ENCODE measurements around the gene FRMD3.

GRCh38 chr9:83313781-83314180 is 224.4 kb downstream of the FRMD3 start:
- TF ChIP-seq, protein P1, sequence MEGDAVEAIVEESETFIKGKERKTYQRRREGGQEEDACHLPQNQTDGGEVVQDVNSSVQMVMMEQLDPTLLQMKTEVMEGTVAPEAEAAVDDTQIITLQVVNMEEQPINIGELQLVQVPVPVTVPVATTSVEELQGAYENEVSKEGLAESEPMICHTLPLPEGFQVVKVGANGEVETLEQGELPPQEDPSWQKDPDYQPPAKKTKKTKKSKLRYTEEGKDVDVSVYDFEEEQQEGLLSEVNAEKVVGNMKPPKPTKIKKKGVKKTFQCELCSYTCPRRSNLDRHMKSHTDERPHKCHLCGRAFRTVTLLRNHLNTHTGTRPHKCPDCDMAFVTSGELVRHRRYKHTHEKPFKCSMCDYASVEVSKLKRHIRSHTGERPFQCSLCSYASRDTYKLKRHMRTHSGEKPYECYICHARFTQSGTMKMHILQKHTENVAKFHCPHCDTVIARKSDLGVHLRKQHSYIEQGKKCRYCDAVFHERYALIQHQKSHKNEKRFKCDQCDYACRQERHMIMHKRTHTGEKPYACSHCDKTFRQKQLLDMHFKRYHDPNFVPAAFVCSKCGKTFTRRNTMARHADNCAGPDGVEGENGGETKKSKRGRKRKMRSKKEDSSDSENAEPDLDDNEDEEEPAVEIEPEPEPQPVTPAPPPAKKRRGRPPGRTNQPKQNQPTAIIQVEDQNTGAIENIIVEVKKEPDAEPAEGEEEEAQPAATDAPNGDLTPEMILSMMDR (IDR thresholded peaks at IDR 0.05; ENCODE audit: poor library complexity, severe bottlenecking) = no peak
- TF ChIP-seq RAD21 (conservative IDR thresholded peaks at IDR 0.05) (no peak), EZH2 (IDR thresholded peaks at IDR 0.05; ENCODE audit: borderline replicate concordance, insufficient read depth, low read length, poor library complexity, severe bottlenecking) (no peak), MXI1 (conservative IDR thresholded peaks at IDR 0.05; ENCODE audit: poor library complexity, severe bottlenecking) (no peak), POLR2AphosphoS5 (IDR thresholded peaks at IDR 0.05) (no peak), TAF1 (IDR thresholded peaks at IDR 0.05; ENCODE audit: low read depth) (no peak)
- TF ChIP-seq, protein P2, sequence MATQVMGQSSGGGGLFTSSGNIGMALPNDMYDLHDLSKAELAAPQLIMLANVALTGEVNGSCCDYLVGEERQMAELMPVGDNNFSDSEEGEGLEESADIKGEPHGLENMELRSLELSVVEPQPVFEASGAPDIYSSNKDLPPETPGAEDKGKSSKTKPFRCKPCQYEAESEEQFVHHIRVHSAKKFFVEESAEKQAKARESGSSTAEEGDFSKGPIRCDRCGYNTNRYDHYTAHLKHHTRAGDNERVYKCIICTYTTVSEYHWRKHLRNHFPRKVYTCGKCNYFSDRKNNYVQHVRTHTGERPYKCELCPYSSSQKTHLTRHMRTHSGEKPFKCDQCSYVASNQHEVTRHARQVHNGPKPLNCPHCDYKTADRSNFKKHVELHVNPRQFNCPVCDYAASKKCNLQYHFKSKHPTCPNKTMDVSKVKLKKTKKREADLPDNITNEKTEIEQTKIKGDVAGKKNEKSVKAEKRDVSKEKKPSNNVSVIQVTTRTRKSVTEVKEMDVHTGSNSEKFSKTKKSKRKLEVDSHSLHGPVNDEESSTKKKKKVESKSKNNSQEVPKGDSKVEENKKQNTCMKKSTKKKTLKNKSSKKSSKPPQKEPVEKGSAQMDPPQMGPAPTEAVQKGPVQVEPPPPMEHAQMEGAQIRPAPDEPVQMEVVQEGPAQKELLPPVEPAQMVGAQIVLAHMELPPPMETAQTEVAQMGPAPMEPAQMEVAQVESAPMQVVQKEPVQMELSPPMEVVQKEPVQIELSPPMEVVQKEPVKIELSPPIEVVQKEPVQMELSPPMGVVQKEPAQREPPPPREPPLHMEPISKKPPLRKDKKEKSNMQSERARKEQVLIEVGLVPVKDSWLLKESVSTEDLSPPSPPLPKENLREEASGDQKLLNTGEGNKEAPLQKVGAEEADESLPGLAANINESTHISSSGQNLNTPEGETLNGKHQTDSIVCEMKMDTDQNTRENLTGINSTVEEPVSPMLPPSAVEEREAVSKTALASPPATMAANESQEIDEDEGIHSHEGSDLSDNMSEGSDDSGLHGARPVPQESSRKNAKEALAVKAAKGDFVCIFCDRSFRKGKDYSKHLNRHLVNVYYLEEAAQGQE (IDR thresholded peaks at IDR 0.05; ENCODE audit: borderline replicate concordance) = no peak

Data from neural cell (in vitro differentiated cells).